DMS79 (cell line): Measurements from ENCODE around the gene TGM3.

Experiments used
- DNase-seq: peaks from one replicate; lab custom pipeline; 2025; lab: John Stamatoyannopoulos, UW

Gene TGM3

DNA sequence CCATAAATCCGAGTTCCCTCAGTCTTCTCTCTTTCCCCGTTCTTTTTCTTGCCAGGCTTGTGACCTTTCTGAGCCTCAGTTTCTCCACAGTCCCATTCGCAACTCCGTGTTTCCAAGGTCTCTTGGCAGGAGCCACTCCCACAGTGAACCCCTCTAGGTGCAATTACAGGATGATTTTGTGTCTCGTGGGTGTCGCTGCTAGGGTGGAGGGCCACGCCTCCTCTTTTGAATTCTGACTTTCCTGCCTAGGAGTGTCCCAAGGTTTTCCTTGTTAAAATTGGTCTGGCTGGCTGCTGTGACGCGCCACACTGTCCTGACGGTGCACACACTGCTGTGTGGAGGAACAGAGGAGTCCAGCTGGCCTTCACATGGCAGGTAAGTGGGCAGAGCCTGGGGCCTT, 84.8 kb downstream of the TGM3 start, which contains the start of gene TGM6:
TSS of gene TGM6 (plus strand) at position 301 of the 400 bp plus-strand sequence. CDS start at position 369, 68 bp downstream.
- no peak for DNase-seq

DNA sequence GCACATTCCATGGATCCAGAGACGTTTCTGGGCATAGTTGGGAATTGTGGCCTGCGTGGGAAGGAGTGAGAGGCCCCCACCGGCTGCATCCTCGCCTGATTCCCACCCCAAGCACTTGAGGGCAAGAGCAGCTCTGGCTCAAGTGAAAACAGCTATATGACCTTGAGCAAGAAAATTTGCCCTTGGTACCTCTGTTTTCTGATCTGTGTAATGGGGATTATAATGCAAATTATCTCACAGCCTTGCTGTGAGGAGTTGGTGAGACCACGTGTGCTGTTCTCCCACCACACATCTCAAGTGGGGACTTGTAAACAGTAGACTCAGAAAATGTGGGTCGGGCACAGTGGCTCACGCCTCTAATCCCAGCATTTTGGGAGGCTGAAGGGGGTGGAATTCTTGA, 85.5 kb downstream of the TGM3 start:
- no peak for DNase-seq

DNA sequence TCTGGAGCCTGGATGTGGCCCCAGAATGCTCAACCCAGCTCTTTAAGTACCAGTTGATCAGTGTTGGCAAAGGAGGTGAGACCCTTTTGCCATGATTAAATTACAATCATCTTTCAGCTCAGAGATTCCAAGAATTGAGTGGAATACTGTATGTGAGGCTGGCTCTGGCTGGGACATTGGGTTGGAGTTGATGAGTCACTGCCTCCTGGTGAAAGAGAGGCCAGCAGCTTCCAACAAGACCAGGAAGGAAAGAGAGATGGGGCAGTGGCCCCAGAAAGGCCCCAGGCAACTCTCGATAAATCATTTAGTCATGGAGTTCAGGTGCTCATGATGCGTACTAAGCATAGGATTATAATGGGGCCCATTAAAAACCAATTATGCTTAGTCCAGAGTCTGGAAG, 87.0 kb downstream of the TGM3 start:
- DNase-seq, result no peak

DNA sequence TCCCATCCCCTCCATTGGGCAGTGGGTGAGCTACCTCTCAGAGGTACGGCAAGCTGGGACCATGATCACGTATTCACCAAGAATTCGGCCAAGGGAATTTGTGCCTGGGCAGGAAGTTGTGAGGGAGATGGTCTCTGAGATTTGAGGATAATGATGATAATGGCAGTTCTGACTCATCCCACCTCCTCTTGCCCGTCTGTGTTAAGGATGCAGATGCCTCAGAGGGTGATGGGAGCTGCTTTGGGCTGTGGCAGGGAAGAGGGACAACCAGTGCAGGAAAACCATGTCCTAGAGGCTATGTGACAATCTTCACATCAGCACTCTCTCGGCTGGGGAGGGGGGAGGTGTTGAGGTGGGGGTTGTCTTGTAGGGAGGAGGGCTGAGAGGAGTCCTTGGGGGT, 89.2 kb downstream of the TGM3 start:
- DNase-seq, result no peak

DNA sequence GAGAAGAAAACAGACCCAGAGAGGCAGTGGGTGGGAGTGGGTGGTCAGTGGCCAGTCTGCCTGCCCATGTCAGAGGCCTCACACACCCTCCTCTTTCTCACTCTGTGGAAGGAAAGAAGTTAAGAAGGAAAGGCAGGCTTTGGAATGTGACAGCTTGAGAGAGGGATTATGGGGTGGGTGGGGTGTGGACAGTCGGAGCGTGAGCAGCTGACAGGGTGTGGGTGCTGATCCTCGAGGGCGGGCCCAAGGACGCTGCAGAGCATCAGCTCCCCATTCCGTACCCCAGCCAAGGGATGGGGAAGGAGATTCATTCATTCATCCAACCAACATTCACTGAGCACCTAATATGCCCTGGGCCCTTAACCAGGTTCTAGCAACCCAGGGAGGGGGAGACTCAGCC, 89.7 kb downstream of the TGM3 start:
- DNase-seq, result no peak

DNA sequence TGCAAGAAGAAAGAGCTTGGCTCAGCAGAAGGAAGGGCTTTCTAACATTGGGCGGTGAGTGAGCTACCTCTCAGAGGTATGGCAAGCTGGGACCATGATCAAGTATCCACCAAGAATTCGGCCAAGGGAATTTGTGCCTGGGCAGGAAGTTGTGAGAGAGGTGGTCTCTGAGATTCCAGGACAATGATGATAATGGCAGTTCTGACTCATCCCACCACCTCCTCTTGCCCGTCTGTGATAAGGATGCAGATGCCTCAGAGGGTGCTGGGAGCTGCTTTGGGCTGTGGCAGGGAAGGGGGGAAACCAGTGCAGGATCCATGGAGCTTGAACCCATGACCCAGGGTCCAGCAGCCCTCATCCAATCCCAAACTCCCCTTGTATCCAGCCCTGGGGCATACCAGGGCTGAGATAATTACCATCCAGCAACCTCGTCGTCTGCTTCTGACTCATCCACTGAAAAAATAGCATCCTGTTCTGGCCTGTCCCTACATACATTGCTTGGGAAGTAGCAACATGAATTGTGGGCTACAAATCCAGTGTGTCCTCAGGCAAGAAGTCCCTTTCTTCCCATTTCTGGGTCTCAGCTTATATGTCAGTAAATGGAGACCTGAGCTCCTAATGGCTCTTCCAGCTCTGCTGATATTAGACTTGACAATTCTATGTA, 90.8 kb downstream of the TGM3 start:
- no peak for DNase-seq

DNA sequence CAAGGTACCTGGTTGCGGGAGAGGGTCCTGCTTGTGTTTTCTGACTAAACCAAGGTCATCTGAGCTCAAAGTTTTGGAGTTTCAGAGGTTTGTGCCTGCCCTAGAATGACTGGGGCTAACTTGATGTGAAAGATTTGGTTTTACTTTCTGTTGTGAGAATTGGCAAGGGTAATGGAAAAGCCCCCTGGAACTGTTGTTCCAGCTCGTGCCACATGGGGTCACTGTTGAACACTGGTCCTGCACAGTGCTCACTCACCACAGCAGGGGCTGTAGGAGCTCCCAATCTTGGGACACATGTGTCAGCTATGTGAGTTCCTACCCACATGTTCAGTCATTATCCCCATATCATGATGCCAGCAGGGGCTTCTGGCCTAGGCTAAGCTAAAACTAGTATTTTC, 91.4 kb downstream of the TGM3 start:
- DNase-seq, result no peak

DNA sequence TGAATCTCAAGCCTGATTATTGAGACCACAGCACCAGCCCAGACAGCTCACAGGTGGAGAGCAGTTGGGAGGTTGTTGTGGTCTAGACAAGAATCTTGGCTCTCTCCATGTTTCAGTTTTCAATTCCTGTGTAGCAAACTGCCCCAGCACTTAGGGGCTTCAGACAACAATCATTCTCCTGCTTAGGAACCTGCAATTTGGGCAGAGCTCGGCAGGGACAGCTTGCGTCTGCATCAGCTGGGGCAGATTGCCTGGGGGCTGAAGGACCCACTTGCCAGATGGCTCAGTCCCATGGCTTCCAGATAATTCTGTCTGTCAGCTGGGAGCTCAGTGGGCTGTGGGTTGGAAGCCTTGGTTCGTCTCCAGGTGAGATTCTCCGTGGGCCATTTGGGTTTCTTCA, 91.8 kb downstream of the TGM3 start:
- no peak for DNase-seq
